HG03378 (cell line): ENCODE results near the gene EIF6.

ENCODE experiments used
- ATAC-seq: cut with Tn5 transposase; IDR thresholded peaks from one replicate; pipeline ENCODE4 v1.9.1; 2021; ENCODE audit warnings: mild to moderate bottlenecking, moderate library complexity; ENCODE audit not compliant: unreplicated experiment

Gene EIF6

GRCh38 chr20:35295674-35296073 lies 11.1 kb upstream of the EIF6 start:
- no peak for ATAC-seq

- no peak for ATAC-seq
Observed at GRCh38 chr20:35295058-35295457, 10.5 kb upstream of the EIF6 start.

- ATAC-seq: no peak
Observed at GRCh38 chr20:35294293-35294685, 9.7 kb upstream of the EIF6 start.

GRCh38 chr20:35293303-35294292 lies 9.0 kb upstream of the EIF6 start:
- no peak for ATAC-seq

- ATAC-seq: no peak
Observed at GRCh38 chr20:35292504-35293285, 8.1 kb upstream of the EIF6 start.

- ATAC-seq: no peak
Observed at GRCh38 chr20:35291654-35292503, 7.3 kb upstream of the EIF6 start, which contains the start of gene FAM83C. Gene FAM83C, minus strand, starts transcription at chr20:35292425. Its CDS starts 121 bp downstream, at chr20:35292304.

GRCh38 chr20:35290887-35291417 lies 6.4 kb upstream of the EIF6 start:
- ATAC-seq: no peak

- no peak for ATAC-seq
Observed at GRCh38 chr20:35290186-35290886, 5.8 kb upstream of the EIF6 start.

- no peak for ATAC-seq
Observed at GRCh38 chr20:35288325-35289060, 3.9 kb upstream of the EIF6 start.

- ATAC-seq: no peak
Observed at GRCh38 chr20:35287509-35288324, 3.1 kb upstream of the EIF6 start.

GRCh38 chr20:35286899-35287508 lies 2.4 kb upstream of the EIF6 start:
- no peak for ATAC-seq

GRCh38 chr20:35286077-35286898 lies 1.7 kb upstream of the EIF6 start:
- no peak for ATAC-seq

- ATAC-seq: no peak
Observed at GRCh38 chr20:35285806-35286076, 1.2 kb upstream of the EIF6 start.

GRCh38 chr20:35284992-35285805 lies 627 bp upstream of the EIF6 start:
- no peak for ATAC-seq

- no peak for ATAC-seq
Observed at GRCh38 chr20:35283441-35284266, 918 bp downstream of the EIF6 start.
